Thyroid gland (tissue), 4 donors: ENCODE results near the gene CROCC2. TPM values are rescaled to one million over a fixed set of nuclear protein-coding genes. Genes with fewer than 3 reads are reported as not detected.
"Not testable (repeated sequence)": the region's sequence is repeated elsewhere in the genome, so short reads cannot be mapped to it uniquely, and the experiment has no call there.

Experiments used
- DNase-seq, 2 donors: peaks; one replicate each; pipeline ENCODE4 v3.0.0-alpha.2; 2019
- H3K27ac ChIP-seq, 3 donors: fragments of 200-600 bp; sonication (generic); 1 replicate in 2 of 3; 2 replicates in 1 of 3; pipeline ENCODE4 v1.5.1; 2016 to 2019; ENCODE audit warnings: mild to moderate bottlenecking in 1 of 3, moderate library complexity in 1 of 3
- H3K27me3 ChIP-seq: fragments of 200-600 bp; sonication (generic); one replicate; pipeline ENCODE4 v1.5.1; 2019
- H3K36me3 ChIP-seq, 2 donors: fragments of 200-600 bp; sonication (generic); one replicate each; pipeline ENCODE4 v1.5.1; 2016 to 2019
- H3K4me1 ChIP-seq, 2 donors: fragments of 200-600 bp; sonication (generic); one replicate each; pipeline ENCODE4 v1.5.1; 2017 to 2019
- H3K4me3 ChIP-seq, 3 donors: fragments of 200-600 bp; sonication (generic); replicated peaks in 1 of 3; 1 replicate in 2 of 3; 2 replicates in 1 of 3; pipeline ENCODE4 v1.5.1; 2016; ENCODE audit warnings: mild to moderate bottlenecking in 1 of 3
- H3K9me3 ChIP-seq: fragments of 200-600 bp; sonication (generic); one replicate; pipeline ENCODE4 v1.5.1; 2017
- POLR2A ChIP-seq, 2 donors: fragments of 450-650 bp; IDR thresholded peaks; one replicate each; pipeline ENCODE4 v1.6.1; 2017; ENCODE audit warnings: antibody characterized with exemption in 2 of 2, mild to moderate bottlenecking in 2 of 2, moderate library complexity in 1 of 2
- WGBS, 2 donors: methylation state at CpG; one replicate each; pipeline ENCODE4 v1.1.5; 2017; 5-methylcytosine and 5-hydroxymethylcytosine counted together
- intact Hi-C: fragments of 100-400 bp; cut with DNase I; formaldehyde crosslinking; loops from one replicate; pipeline ENCODE4 v1.15.1; 2023
- total RNA-seq, 4 donors: library from RNA; depleted of rRNA; stranded (reverse); fragments of >200 nt; gene quantifications; one replicate each; pipeline ENCODE4 v1.2.3, GENCODE V29; 2016
- TF ChIP-seq, protein P1 (sequence below), 6 experiments: fragments of 200-600 bp in 3 of 6; fragments of 450-650 bp in 3 of 6; sonication (generic) in 3 of 6; IDR thresholded peaks; one replicate each; pipeline ENCODE4 v1.5.1; 2016 to 2019; ENCODE audit warnings: antibody characterized with exemption in 6 of 6, mild to moderate bottlenecking in 2 of 6, inconsistent platforms in 1 of 6, moderate library complexity in 1 of 6

Gene CROCC2
- total RNA-seq, 4 donors from 2014 or later, result not detected

DNA sequence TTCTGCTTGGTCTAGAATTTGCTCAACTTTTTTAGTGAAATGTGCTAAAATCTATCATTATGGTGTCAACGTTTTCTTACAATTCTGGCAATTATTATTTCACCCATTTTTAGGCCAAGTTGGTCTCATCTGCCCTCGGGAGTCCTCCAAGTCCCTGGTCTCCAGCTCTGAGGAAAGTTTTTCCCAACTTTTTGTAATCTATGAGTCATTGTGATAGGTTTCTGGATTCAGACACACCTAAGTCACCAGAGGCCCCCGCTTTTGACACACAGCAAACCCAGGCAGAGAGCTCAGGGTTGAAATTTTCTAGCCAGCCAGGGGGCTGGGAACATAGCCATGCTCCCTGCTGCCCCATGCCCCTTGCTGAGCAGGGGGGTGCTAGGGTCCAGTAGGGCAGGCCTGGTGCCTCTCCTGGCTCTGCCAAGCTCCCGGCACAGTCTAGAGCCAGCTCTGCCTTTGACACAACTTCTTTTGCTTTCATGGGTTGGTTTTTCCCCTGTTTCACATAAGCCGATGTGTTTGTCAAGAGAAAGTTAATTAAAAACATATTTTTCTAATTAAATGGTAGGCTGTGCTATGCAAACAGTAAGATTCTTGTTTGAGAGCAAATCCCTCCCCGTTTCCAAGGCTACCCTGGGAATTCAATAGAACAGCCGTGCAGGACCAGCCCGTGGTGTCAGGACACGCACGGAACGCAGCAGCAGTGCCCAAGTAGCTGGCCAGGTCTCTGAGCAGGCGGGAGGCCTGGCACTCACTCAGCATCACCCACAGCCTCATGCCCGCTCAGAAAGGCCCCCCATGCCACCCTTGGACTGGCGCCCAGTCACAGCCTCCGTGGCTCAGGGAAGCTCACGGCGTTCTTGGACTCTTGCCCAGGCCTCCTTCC is 66.7 kb downstream of the CROCC2 start:
- H3K27ac ChIP-seq, result peak overlapping the region in 1 of 3 donors; percentile 17
- intact Hi-C loops, result no loop called here
- H3K4me1 ChIP-seq, result peaks cover 12 to 27% of the 10 kb centered on the region in 2 donors
- WGBS, 2 donors, result 40 to 43% methylated on average over 11 to 17 of the region's 17 CpGs
- TF ChIP-seq, protein P1, sequence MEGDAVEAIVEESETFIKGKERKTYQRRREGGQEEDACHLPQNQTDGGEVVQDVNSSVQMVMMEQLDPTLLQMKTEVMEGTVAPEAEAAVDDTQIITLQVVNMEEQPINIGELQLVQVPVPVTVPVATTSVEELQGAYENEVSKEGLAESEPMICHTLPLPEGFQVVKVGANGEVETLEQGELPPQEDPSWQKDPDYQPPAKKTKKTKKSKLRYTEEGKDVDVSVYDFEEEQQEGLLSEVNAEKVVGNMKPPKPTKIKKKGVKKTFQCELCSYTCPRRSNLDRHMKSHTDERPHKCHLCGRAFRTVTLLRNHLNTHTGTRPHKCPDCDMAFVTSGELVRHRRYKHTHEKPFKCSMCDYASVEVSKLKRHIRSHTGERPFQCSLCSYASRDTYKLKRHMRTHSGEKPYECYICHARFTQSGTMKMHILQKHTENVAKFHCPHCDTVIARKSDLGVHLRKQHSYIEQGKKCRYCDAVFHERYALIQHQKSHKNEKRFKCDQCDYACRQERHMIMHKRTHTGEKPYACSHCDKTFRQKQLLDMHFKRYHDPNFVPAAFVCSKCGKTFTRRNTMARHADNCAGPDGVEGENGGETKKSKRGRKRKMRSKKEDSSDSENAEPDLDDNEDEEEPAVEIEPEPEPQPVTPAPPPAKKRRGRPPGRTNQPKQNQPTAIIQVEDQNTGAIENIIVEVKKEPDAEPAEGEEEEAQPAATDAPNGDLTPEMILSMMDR (IDR thresholded peaks at IDR 0.05), result no peak
- no peak for TF ChIP-seq POLR2A (IDR thresholded peaks at IDR 0.05)
- no peak overlapping the region for H3K4me3 ChIP-seq
- no peaks in the 10 kb centered on the region for H3K9me3 ChIP-seq
- H3K36me3 ChIP-seq, result no peaks in the 10 kb centered on the region
- DNase-seq, result peak; percentile 57 to 77
- H3K27me3 ChIP-seq, result no peaks in the 10 kb centered on the region

DNA sequence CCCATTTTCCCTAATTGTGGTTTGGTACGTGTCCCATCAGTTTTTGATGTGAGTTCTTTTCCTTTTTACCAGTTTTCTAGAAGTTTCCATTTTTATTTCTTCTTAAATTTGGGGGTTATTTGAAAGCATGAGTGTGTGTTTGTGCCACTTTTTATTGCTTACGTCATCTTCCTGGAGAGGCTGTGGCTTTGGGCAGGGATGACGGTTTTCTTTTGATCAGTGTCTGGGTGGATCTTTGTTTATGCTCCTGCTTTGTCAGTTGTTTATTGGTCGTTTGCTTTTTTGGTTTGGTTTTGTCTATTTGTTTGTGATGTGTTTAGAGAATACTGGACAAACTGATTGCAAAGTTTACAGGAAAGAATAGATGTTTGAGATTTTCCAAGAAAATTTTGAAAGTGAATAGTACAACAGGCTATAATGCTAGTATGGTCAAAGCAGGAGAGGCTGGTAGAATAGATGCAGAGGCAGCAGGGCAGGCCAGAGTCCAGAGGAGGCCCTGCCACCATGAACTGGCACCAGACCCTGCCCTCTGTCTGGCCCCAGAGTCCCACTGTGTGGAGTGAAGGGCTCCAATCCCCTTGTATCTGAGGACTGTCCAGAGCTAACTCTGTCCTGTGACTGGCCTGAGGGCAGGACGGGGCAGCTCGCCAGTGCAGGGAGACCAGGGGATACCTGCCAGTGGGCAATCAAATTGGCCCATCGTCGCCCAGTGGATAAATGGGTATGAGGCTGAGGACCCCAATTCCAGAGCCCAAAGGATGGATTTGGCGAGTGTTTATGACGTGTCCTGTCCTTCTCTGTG is 68.8 kb downstream of the CROCC2 start:
- Histone ChIP-seq H3K36me3 (no peaks in the 10 kb centered on the region), H3K4me1 (peaks cover 12 to 19% of the 10 kb centered on the region in 2 donors), H3K9me3 (no peaks in the 10 kb centered on the region), H3K27ac (no peak overlapping the region), H3K27me3 (no peaks in the 10 kb centered on the region), H3K4me3 (no peak overlapping the region)
- intact Hi-C loops, result no loop called here
- WGBS, 2 donors, result 86 to 90% methylated on average over 7 to 8 of the region's 10 CpGs
- TF ChIP-seq POLR2A (IDR thresholded peaks at IDR 0.05), result no peak
- TF ChIP-seq, protein P1 (IDR thresholded peaks at IDR 0.05), result no peak
- no peak for DNase-seq

DNA sequence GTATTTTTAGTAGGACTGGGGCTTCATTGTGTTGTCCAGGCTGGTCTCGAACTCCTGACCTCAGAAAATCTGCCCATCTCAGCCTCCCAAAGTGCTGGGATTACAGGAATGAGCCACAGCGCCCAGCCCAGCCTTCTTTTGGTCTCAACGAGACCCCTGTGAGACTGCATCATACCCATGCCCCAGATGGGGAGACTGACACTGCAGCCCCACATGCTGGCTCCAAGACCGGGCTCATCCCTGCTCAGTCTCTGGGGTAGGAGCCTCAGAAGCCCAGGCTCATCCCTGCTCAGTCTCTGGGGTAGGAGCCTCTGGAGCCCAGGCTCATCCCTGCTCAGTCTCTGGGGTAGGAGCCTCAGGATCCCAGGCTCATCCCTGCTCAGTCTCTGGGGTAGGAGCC is 69.8 kb downstream of the CROCC2 start:
- DNase-seq, H3K27ac ChIP-seq, H3K36me3 ChIP-seq, intact Hi-C loops, H3K4me3 ChIP-seq, H3K27me3 ChIP-seq, H3K9me3 ChIP-seq: not testable (repeated sequence)
- WGBS, 2 donors, result 89 to 95% methylated on average over 3 to 4 of the region's 4 CpGs
- peaks cover 12 to 19% of the 10 kb centered on the region in 2 donors for H3K4me1 ChIP-seq

DNA sequence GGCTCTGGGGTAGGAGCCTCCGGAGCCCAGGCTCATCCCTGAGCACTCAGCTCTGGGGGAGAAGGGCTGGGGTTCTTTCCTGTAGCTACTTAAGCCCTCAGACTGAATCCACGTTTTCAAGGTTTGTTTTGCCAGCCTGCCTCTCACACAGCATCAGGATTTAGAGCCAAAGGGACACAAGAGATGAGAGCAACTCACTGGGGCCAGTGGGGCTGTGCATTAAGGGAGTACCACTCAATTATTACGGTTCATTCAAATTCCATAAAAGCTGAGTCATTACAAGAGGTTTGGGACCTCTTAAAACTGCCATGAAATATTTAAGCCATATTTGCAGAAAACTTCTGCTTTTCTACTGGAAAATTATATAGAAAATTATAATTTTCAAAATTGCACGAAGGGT is 75.1 kb downstream of the CROCC2 start:
- Histone ChIP-seq H3K4me1 (peaks cover 0 to 18% of the 10 kb centered on the region in 2 donors), H3K4me3 (no peak overlapping the region), H3K27ac (no peak overlapping the region), H3K36me3 (no peaks in the 10 kb centered on the region), H3K27me3 (no peaks in the 10 kb centered on the region), H3K9me3 (no peaks in the 10 kb centered on the region)
- TF ChIP-seq, protein P1 (IDR thresholded peaks at IDR 0.05), result no peak
- TF ChIP-seq POLR2A (IDR thresholded peaks at IDR 0.05), result no peak
- WGBS, 2 donors, result 48 to 61% methylated on average over 4 of the region's 4 CpGs
- intact Hi-C loops, result no loop called here
- peak in 1 of 2 donors; percentile 0 for DNase-seq

GRCh38 chr2:240981871-240982800 is 76.0 kb downstream of the CROCC2 start:
- TF ChIP-seq, protein P1 (IDR thresholded peaks at IDR 0.05), result no peak
- no peak for TF ChIP-seq POLR2A (IDR thresholded peaks at IDR 0.05)
- H3K4me3 ChIP-seq, result no peak overlapping the region
- no peak overlapping the region for H3K27ac ChIP-seq
- no peaks in the 10 kb centered on the region for H3K36me3 ChIP-seq
- no peaks in the 10 kb centered on the region for H3K9me3 ChIP-seq
- DNase-seq, result peak in 1 of 2 donors; percentile 1
- H3K27me3 ChIP-seq, result no peaks in the 10 kb centered on the region
- H3K4me1 ChIP-seq, result peaks cover 4 to 27% of the 10 kb centered on the region in 2 donors
- intact Hi-C loops, result no loop called here
- 88 to 92% methylated on average over 23 to 24 of the region's 25 CpGs for WGBS, 2 donors
